ENCODE results near the gene KIF16B.

KIF16B gene

DNA sequence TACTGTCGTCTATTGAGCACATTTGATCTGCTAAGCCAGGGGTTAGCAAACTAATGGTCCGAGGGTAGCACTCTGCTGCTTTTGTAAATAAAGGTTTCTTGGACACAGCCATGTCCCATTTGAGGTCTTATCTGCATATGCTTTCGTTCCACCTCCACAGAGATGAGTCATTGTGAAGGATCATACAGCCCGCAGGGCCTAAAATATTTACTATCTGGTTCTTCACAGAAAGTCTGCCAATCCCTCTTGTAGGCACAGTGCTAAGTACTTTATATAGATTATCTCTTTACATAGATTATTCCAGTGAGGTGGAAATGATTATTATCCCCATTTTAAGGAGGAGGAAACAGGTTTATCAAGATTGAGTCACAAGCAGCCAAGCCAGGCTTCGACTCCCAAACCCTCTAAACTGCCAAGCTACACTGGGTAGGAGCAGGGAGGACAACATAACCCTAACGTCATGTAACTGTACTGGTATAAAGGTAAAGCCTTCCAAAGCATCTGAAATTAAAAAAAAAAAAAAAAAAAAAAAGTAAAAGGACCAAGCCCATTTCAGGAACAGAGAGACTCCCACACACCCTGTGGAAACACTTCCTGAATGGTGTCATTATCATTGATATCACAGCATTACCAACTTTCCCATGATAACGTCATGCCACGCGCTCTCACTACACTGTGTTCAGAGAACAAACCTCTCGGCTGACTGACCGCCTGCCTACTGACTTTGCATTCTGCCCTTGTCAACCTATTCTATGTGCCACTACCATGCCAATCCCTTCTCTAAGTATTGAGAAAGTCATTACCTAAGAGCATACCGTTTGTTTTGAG is 101.0 kb downstream of the KIF16B start:
- Histone ChIP-seq H3K4me3 (replicated peaks; ENCODE audit: low read depth, low read length) (no peak overlapping the region), H3K27me3 (replicated peaks; ENCODE audit: control insufficient read depth, insufficient read depth, low read length) (no peaks in the 10 kb centered on the region), H3K36me3 (ENCODE audit: control insufficient read depth, insufficient read depth, low read length) (no peaks in the 10 kb centered on the region)
- DNase-seq (ENCODE audit: extremely low read depth, insufficient read length), result no peak
- TF ChIP-seq, protein P1, sequence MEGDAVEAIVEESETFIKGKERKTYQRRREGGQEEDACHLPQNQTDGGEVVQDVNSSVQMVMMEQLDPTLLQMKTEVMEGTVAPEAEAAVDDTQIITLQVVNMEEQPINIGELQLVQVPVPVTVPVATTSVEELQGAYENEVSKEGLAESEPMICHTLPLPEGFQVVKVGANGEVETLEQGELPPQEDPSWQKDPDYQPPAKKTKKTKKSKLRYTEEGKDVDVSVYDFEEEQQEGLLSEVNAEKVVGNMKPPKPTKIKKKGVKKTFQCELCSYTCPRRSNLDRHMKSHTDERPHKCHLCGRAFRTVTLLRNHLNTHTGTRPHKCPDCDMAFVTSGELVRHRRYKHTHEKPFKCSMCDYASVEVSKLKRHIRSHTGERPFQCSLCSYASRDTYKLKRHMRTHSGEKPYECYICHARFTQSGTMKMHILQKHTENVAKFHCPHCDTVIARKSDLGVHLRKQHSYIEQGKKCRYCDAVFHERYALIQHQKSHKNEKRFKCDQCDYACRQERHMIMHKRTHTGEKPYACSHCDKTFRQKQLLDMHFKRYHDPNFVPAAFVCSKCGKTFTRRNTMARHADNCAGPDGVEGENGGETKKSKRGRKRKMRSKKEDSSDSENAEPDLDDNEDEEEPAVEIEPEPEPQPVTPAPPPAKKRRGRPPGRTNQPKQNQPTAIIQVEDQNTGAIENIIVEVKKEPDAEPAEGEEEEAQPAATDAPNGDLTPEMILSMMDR (IDR thresholded peaks at IDR 0.05; ENCODE audit: insufficient read depth, low read length, poor library complexity, severe bottlenecking), result no peak

- no peak for DNase-seq (ENCODE audit: extremely low read depth, insufficient read length)
- TF ChIP-seq, protein P1 (IDR thresholded peaks at IDR 0.05; ENCODE audit: insufficient read depth, low read length, poor library complexity, severe bottlenecking), result no peak
- Histone ChIP-seq H3K4me3 (replicated peaks; ENCODE audit: low read depth, low read length) (no peak overlapping the region), H3K36me3 (ENCODE audit: control insufficient read depth, insufficient read depth, low read length) (no peaks in the 10 kb centered on the region), H3K27me3 (replicated peaks; ENCODE audit: control insufficient read depth, insufficient read depth, low read length) (no peaks in the 10 kb centered on the region)
These were observed 103.8 kb downstream of the KIF16B start for GRCh38 chr20:16469395-16469905.

DNA sequence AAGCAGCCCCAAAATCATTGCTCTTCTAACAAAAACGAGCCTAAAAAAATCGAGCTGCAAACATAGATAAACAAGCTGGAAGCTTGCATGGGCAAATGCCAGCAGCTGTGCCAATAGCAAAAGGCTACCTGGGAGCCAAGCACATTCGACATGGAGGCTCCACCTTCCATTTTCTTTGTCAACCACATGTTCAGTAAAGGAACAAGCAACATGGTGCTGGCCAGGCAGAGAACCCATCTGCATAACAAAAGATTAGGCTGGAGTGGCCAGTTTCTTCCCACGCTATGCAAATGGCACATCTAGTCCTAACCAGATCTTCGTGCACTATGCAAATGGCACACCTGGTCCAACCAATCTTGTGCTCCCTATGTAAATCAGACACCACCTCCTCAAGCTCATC is 110.5 kb downstream of the KIF16B start:
- Histone ChIP-seq H3K36me3 (ENCODE audit: control insufficient read depth, insufficient read depth, low read length) (no peaks in the 10 kb centered on the region), H3K4me3 (replicated peaks; ENCODE audit: low read depth, low read length) (no peak overlapping the region), H3K27me3 (replicated peaks; ENCODE audit: control insufficient read depth, insufficient read depth, low read length) (no peaks in the 10 kb centered on the region)
- DNase-seq (ENCODE audit: extremely low read depth, insufficient read length), result no peak
- TF ChIP-seq, protein P1 (IDR thresholded peaks at IDR 0.05; ENCODE audit: insufficient read depth, low read length, poor library complexity, severe bottlenecking), result no peak

DNA sequence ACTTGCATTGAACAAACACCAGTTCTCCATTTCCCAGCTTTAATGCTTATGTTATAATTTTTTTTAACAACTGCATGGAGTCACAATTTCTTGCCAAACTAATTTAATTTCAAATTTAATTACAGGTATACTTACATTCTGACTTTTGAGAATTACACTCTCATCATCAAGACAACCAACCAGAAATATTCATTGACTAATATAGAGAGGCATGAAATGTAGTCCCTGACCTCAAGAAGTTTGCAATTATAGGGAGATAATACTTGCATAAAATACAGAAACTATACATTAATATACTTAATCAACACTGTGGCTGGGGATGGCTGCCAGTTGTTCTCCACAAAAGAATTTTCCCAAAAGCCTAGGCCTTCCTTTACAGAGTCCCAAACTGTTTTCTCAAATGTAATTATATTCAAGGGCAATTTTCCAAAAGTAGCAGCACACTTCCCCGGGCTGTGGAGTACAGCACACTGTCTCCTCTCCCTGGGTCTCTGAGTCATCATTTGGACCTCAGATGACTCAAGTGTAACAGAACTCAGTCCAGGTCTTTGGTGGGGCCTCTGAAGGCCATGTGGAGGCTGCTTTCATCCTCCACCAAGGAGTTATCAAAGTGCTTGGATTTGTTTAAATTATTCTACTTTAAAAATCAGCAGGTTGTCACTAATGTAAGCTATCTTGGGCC is 114.1 kb downstream of the KIF16B start:
- TF ChIP-seq, protein P1 (IDR thresholded peaks at IDR 0.05; ENCODE audit: insufficient read depth, low read length, poor library complexity, severe bottlenecking), result no peak
- no peaks in the 10 kb centered on the region for H3K27me3 ChIP-seq (replicated peaks; ENCODE audit: control insufficient read depth, insufficient read depth, low read length)
- DNase-seq (ENCODE audit: extremely low read depth, insufficient read length), result no peak
- H3K4me3 ChIP-seq (replicated peaks; ENCODE audit: low read depth, low read length), result no peak overlapping the region
- H3K36me3 ChIP-seq (ENCODE audit: control insufficient read depth, insufficient read depth, low read length), result no peaks in the 10 kb centered on the region

DNA sequence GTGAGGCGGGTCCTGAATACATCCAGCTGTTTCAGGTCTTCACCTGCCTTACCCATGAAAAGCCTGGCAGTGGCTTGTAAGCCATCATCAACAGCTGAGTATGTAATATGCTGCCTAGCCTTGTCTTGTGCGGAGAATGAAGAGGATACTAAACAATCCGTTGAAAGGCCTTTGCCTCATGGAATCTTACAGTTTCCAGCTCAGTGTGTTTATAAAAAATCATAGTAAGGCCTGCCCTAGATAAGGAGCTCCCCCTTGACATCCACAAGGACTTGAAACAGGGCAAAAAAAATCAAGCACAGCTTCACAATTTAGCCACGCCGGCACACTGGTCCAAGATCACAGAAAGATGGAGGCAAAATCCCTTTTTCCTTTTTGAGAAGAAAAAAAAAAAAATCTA is 115.7 kb downstream of the KIF16B start:
- TF ChIP-seq, protein P1 (IDR thresholded peaks at IDR 0.05; ENCODE audit: insufficient read depth, low read length, poor library complexity, severe bottlenecking), result no peak
- DNase-seq (ENCODE audit: extremely low read depth, insufficient read length), result no peak
- no peaks in the 10 kb centered on the region for H3K36me3 ChIP-seq (ENCODE audit: control insufficient read depth, insufficient read depth, low read length)
- no peaks in the 10 kb centered on the region for H3K27me3 ChIP-seq (replicated peaks; ENCODE audit: control insufficient read depth, insufficient read depth, low read length)
- no peak overlapping the region for H3K4me3 ChIP-seq (replicated peaks; ENCODE audit: low read depth, low read length)
